NCI-H146 treated with DMSO at 0.1 percent for 48 hours (cell line): ENCODE data around the gene GFPT2.

Experiments
- DNase-seq: peaks from one replicate; lab custom pipeline; 2025; ENCODE audit not compliant: unreplicated experiment; lab: John Stamatoyannopoulos, UW

The GFPT2 gene

DNA sequence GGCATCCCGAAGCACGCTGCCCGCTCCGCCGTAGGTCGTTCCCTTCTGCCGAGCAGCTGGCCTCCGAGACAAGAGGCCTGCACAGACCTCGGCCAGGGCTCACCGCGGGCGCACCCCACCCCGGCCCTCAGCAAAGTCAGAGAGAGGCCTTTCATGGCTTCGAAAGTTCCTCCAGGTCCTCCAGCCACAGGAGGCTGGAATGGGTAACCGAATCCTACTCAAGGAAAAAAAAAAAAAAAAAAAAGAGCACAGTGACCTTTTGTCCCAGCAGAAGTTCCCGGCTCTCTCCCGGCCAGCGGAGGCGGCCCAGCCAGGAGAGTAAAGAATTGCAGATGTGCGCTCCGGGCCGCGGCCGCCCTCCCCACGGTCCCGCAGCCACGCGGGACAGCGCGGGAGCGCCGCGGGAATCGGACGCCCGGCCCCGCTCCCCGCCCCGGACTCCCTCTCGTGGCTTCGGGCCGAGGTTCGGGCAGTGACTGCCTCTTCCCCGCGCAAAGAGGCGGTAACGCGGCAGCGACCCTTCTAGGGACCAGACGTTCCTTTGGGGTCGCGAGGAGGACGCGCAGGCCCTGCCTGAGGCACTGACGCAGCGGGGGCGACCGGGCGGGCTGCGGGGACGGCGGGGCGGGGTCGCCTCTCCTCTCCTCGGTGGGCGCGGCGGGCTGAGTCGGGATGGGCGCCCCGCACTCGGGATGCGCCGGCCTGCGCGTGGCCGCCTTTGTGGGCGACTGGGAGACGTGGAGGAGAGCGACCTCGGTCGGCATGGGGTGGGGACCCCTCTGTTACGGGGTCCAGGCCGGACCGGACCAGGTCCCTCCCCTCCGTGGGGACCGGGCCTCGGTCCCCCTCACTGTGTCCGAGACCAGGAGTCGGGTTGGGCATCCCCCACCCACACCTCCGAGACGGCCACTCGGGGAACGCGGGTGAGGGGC is 754 bp downstream of the GFPT2 start:
- no peak for DNase-seq

DNA sequence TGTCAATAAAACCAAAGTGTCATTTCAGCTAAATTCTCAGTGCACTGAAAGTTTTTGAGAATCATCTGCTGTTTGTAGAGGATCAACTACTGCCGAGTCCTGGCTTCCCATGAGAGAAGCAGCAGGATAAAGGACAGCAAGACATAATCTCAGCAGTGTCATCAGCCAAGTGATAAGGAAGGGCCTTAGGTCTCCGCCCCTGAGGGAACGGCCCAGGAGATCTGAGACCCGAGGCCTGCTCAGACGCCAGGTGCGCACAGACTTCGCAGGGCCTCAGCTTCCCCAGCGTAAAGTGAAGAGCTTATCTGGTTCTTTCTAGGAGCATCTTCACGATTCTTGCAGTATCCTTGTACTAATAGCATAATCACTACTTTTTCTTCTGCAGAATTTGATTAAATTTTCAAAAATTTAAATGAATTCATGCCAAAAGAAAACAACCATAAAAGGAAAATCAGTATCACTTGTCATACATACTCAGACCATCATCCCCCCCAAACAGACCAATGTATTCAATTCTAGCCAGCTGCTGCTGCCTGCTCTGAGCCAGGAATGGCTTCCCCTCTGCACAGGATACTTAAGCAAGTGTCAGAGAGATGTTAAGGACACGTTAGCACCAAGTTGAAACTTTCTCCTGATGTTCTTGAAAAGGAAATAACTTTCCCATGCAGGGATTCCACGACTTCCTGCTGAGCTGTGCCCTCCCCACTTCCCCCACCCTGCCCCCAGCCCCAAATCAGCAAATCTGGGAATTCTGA is 2.2 kb downstream of the GFPT2 start:
- DNase-seq: no peak

DNA sequence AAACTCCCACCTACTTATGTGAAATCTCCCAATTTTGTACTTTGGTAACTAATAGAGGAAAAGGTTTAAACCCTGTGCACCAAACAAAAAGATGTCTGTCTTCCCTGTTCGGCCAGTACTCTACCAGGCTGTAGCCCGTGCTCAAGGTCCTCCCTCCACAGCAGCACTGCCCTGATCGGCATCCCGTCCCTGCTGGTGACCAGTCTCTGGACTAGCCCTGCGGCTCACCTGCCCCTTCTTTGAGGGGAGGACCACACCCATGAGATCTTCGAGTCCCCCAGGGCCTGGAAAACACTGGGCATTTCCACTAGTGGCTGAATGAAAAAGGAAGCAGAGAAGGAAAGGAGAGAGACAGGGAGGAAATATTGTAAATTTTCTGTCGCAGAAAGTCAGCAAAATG is 2.8 kb downstream of the GFPT2 start:
- DNase-seq: no peak

DNA sequence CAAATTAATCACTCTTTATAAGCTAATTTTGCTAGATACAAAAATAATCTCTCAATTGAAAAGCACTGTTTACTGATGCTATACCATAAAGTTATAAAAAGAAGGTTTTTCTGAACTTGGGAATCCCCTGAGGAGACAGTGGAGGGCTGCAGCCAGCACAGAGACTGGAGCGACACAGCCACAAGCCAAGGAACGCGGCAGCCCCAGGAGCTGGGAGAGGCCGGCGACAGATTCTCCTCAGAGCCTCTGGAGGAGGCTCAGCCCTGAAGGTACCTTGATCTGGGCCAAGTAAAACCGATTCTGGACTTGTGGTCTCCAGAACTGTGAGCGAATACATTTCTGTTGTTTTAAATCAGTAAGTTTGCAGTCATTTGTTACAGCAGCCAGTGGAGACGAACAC is 3.7 kb downstream of the GFPT2 start:
- DNase-seq: no peak

DNA sequence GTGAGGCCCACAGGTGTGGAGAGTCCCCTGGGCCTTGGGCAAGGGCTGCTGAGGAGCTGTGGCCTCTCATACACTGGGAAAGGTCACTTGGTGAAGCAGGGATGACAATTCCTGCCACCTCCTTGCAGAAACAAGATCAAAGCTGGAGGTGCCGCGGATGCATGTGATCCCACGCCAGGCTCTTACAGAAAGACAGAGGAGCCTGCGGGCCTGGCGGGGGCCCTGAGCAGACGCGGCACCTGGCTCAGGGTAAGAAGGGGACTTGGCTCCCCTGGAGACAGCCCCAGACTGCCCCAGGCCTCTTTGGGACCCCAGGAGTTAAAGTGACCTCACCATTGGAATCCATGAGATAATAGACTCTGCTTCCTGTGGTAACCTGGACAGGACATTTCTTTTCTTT is 4.8 kb downstream of the GFPT2 start:
- DNase-seq: no peak

DNA sequence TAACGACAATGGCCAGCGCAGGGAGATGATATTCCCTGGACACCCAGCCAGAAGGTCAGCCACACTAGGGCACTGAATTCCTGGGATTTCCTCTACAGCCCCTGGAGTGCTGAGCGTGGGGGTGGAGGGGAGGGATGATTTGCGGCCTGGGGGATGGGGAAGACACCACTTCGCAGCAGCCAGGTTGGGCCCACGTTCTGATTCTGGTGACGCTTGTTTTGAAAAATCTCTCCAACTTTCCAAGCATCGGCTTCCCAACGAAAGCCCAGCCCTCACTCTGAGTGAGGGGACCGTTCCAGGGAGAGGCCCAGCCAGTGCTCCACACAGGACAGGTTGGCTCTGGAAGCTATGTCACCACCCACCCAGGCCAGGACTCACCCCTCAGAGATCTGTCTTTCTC is 5.4 kb downstream of the GFPT2 start:
- DNase-seq: no peak

DNA sequence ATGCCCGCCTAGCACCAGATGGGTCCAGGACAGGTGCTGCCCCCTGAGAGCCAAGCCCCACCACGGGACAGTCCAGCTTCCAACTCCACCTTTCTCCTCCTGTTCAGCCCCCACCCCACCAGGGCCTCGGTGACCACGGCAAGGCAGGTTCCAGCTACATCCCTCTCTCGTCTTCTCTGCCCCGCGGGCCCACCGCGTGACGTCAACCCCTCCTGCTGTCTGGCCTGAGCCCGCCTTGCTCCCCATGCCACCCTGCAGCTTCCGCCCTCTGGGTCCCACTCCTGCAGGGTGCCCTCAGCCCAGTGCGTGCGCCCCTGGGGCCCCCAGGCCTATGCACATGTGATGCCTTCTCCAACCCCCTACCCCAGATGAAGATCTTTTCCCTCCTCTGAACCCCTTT is 6.8 kb downstream of the GFPT2 start:
- no peak for DNase-seq

DNA sequence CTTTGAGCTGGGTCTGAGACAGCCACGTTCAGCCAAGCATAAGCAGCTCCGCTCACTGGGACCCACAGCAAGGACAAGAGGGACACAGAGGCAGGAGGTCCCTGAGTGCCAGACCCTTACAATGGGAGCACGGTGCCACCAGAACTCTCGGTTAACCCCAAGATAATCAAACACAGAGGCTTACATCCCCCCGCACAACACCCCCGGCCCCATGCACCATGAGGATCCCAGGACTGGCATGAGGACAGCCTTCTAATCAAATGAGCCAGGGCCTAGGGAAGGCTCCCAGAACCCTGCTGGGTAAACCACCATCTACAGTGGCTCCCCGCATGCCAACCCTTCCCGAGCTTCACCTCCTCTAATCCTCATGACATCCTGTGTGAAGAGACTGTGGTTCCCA is 7.4 kb downstream of the GFPT2 start:
- DNase-seq: no peak

DNA sequence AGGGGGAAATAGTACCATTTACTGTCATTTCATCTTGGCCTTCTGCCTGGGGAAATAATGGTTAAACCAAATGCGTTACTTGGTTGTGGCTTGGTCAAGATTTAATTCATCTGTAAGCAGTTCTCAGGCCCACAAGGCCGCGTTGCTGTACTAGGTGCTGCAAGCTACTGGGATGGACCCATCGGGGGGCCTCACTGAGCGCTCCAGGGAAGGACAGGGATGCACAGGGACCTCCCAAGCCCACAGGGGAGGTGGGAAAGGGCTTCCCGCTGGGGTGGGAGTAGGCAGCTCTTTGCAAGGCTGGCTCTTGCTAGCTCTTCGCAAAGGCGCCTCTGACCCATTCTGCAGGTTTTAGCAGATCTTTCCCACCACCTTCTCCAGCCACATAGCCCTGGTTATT is 8.0 kb downstream of the GFPT2 start:
- no peak for DNase-seq

DNA sequence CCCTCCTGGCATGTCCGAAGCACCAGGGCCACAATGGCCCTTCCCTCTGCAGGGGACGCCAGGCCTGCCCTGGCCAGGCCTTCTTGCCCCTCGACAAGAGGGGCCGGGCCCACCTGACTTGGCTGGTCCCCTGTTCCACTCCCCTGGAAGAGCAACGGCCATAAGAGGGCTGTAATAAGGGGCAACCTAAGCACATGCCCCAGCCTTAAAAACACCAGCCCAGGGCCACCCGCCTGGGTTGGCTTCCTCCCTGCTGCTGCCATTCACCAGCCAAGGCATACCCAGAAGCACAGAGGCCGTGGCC is 8.5 kb downstream of the GFPT2 start:
- DNase-seq: no peak

DNA sequence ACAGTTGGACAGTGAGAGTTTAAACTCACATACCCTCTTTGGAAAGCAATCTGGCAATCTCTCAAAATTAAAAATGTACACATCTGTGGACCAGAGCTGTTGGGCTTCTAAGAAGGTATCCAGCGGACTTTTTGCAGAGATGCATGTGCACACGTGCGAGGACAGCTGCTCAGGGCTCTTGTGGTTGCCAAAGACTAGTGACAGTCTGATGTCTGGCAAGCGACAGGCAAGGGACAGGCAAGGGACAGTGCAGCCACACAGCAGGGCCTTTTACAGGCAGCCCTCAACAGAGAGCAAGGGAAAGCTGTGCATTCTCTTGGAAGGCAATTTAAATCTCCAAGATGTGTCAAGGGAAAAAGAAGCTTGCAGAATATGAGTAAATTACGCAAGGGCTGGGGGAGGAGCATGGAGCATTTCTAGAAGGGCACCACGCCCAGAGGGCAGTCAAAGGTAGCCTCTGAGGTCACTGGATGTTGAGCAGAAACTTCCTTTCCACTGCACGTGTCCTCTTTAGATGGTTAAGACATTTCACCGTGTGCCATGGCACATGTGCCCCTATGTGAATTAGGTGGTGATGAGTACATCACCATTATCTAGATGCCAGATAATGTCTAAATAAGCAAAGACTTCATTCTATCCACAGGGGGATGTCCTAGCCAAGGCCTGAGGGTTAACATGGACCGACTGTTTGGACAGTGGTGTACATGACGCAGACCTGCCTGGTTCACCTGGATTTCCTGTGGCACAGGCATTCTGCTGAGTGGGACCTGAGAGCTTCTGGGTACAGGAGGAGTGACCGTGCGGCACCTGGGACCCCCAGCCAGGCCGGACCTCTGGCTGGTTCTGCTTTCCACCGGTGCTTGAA is 9.1 kb downstream of the GFPT2 start:
- no peak for DNase-seq

DNA sequence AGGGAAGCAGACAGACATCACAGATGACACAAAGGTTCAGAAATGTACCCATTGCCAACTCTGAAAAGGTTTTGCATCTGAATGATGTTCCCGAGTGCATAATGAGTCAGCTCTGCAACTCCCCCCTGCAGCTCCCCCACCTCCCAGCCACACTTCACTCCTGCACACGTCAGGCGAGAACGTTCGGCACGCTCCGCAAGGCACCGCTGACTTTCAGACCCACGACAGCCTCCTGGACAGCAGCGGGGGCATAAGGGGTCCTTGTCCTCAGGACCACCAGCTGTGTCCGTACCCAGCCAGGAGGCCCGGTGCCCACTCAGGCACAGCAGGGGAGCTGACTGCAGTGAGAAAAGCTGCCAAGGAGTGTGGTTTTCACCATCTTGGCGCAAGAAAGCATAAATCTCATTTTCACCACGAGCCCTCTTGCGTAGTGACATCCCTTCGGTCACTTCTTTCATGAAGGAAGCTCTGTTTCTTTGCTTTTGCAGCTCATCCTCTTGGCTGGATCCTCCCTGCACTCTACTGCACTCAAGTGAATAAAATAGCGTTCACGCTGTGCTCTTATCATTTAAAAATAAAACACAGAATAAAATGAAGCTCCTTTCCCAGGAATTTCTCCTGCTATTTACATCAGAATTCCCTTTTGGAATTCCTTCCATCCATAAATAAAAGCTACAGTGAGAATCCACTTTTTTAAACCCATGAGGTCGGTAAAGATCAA is 9.9 kb downstream of the GFPT2 start:
- no peak for DNase-seq

DNA sequence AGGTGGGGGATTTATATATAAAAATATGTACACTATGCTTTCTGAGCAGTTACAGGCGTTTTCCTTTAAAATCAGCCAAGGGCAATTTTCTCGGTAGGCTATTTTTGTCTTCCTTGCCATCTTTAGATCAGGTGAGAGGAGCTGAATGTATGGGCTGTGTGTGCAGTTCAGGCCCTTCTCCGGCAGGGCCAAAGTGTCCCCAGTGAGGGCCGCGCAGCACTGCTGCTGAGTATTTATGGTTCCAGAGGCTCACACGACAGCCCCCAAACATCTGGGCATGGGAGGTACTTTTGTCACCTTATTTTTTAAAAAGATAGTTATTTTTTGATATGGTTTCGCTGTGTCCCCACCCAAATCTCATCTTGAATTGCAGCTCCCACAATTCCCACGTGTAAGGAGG is 11.5 kb downstream of the GFPT2 start:
- DNase-seq: no peak

DNA sequence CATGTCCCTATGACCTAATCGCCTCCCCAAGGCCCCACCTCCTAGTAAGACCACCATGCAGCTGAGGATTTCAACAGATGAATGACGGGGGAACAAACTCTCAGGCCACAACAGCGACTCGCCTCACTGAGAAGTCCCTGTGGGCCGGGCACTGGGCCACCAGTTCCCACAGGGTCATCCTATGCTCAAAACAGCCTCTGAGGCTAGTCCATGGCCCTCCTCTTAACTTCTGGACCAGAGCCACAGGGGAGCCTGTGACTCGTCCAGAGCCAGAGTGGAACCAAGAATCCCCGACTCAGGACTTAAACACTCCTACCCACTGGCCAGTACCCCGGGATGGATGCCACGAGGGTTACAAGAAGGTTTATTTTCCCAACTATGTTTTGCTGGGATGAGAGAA is 12.3 kb downstream of the GFPT2 start:
- DNase-seq: no peak

DNA sequence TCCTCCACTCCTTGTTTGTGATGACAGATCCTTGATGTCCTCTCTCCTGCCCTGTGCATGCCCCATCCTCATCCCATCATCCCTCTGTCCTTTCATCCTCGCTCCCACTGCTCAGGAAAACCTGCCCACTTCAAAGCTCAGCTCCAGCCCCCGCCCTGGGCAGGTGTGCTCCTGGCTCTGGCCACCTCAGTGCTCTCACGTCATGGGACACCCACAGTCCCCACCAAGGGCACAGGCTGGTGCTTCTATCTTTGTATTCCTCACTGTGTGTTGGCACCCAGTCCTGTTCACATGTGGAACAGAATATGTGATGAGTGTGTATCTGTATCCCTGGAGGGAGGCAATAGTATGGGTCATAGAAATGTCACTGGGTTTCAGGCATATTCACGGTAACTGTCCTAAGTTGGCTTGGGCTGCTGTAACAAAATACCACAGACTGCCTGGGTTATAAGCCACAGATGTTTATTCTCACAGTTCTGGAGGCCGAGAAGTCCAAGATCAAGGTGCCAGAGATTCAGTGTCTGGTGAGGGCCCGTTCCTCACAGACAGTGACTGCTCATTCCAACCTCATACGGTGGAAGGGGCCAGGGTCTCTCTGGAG is 13.5 kb downstream of the GFPT2 start:
- no peak for DNase-seq

DNA sequence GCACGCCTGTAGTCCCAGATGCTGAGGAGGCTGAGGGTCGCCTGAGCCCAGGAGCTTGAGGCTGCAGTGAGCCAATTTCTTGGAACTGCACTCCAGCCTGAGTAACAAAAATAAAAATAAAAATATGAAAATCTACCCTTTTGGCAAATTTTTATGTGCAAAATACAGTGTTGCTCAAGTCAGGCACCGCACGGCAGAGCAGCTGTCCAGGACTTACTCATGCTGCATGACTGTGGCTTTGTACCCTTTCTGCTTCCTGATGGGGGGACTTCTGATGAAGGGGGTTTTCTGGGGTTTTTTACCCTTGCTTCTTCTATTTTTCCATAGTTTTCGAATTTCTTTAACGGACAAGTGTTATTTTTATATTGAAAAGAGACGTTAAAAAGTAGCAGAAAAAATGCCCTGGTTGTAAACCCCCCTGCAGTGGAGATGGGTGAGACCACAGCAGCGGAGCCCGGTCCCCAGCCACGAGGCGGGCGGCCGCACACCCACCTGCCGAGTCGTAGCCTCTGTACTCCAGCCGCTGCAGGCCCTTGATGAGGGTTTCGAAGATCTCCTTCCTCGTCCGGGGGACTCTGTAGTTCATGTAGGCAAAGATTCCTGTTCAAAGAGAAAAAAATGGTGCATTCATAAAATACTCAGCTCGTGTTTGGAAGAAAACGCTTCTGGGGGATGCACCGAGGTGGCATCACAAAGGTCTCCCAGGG is 15.0 kb downstream of the GFPT2 start:
- DNase-seq: no peak

DNA sequence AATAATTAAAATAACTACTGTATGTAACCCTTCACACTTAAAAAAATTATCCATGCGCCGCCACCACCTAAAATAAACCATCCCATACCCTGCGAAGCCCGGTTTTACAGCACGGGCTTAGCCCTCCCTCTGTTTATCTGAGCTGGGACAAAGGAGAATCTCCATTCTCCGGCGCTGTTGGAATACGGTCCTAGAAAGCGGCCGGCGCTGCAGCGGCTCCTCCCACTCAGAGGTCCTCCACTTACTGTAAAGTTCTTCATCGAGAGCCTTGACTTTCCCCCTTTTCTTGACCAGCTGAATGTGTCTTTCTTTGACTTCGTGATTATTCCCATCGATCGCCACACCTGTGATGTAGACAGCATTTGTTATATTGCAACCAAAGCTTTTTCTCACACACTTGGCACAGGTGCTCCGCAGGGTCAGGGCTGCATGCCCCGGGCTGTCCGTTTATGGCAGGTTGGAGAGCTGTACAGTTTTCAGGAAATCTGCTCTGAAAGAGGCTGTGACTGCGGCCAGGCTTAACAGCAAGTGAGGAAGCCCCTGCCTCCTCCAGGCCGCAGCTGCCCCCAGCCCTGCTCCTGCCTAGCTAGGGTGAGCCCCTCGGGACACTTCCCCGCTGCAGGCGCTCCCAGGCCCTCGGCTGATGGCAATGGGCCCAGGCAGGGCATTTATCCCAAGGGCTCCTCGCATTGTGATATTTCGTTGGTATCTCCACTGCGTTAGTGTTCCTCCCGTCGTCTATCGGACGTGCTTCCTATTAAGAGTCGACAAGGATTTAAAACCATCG is 16.7 kb downstream of the GFPT2 start:
- DNase-seq: no peak

DNA sequence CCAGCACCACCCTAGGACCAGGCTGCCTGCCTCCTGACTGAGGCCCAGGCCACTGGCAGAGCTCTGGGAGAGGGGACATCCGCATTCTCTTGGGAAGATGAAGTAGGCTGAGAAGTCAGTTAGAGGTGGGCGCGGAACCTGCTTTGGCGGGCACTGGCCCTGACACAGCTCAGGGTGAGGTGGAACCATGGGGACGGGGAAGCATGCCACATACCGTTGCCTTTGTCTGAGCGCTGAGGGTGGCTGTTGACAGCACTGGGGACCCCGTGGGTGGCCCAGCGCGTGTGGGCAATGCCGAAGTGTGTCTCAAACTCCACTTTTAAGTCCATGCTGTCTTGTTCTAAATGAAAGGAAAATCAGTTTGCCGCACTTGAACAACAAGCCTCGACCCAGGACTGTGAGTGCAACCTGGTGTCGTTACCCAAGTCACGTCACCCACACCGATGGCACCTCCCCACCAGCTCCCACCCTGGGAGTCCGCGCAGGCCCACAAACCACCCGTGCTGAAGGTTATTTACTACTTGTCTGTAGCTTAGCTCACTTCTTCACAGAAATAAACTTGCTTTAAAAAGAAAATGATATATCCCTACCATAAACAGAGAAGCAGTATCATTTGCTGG is 17.4 kb downstream of the GFPT2 start:
- no peak for DNase-seq
